Activated T-helper 1 cell treated with anti-CD3 and anti-CD28 coated beads, Interleukin-12 subunit alpha, Interleukin-12 subunit beta, Interleukin-2, Interleukin-4 antibody, amounts not matched to agents 30 ng/mL and 10 ng/mL and 1 ng/mL, durations not matched to agents 14 hours and 24 hours and 36 hours (primary cell): ENCODE results near the gene GALNT4. TPM values are rescaled to one million over a fixed set of nuclear protein-coding genes. Genes with fewer than 3 reads are reported as not detected.

Experiments used
- DNase-seq: peaks from one replicate; pipeline ENCODE4 v3.0.0; 2021; ENCODE audit warnings: low spot score
- H3K27ac Mint-ChIP-seq: one replicate; pipeline ENCODE4 v1.8.0; 2021; ENCODE audit warnings: mild to moderate bottlenecking, mixed read lengths
- H3K27me3 Mint-ChIP-seq: one replicate; pipeline ENCODE4 v1.8.0; 2022; ENCODE audit warnings: mild to moderate bottlenecking, moderate library complexity, mixed read lengths; ENCODE audit not compliant: insufficient read depth
- H3K36me3 Mint-ChIP-seq: one replicate; pipeline ENCODE4 v1.8.0; 2021; ENCODE audit warnings: low read depth, mixed read lengths
- H3K4me1 Mint-ChIP-seq: one replicate; pipeline ENCODE4 v1.8.0; 2021; ENCODE audit warnings: low read depth, mixed read lengths
- H3K4me3 Mint-ChIP-seq: one replicate; pipeline ENCODE4 v1.8.0; 2021; ENCODE audit warnings: mild to moderate bottlenecking, moderate library complexity, mixed read lengths
- H3K9me3 Mint-ChIP-seq: one replicate; pipeline ENCODE4 v1.8.0; 2021; ENCODE audit warnings: mixed read lengths
- intact Hi-C: fragments of 100-400 bp; cut with micrococcal nuclease; formaldehyde crosslinking; loops from one replicate; pipeline ENCODE4 v1.15.1; 2024
- total RNA-seq: library from RNA; stranded (reverse); gene quantifications from 2 replicates; pipeline ENCODE4 v1.2.3, GENCODE V29; 2022

The GALNT4 gene
- 8.7 TPM in 2 replicates for total RNA-seq

- H3K9me3 Mint-ChIP-seq = no peaks in the 10 kb centered on the region
Measured at GRCh38 chr12:89524541-89525304, at the start of gene GALNT4. Gene GALNT4, minus strand, starts transcription at chr12:89524796. Its CDS starts 247 bp downstream, at chr12:89524549.

GRCh38 chr12:89573051-89573810 is 48.6 kb upstream of the GALNT4 start:
- H3K27ac Mint-ChIP-seq = no peak overlapping the region
- H3K4me3 Mint-ChIP-seq = no peak overlapping the region
- no peaks in the 10 kb centered on the region for H3K36me3 Mint-ChIP-seq
- DNase-seq = no peak
- H3K27me3 Mint-ChIP-seq = peaks cover 6% of the 10 kb centered on the region
- intact Hi-C loops = no loop called here
- no peaks in the 10 kb centered on the region for H3K9me3 Mint-ChIP-seq
- no peaks in the 10 kb centered on the region for H3K4me1 Mint-ChIP-seq

More at GRCh38 chr12:89524541-89525304, at the start of gene GALNT4:
- Mint-ChIP-seq H3K4me3 (peak within 1 kb of the TSS; percentile 92), H3K27ac (peak within 1 kb of the TSS; percentile 94), H3K36me3 (peaks cover 24% of the 10 kb centered on the region), H3K4me1 (peaks cover 46% of the 10 kb centered on the region), H3K27me3 (no peaks in the 10 kb centered on the region)
- DNase-seq = peak; percentile 74
- intact Hi-C loops = loop anchor here (1.0 to 10.0 kb wide), 9 partner anchors 29 to 1487 kb away; a partner anchor contains a TSS

GRCh38 chr12:89571491-89572195 is 47.0 kb upstream of the GALNT4 start:
- intact Hi-C loops = no loop called here
- no peak for DNase-seq
- peaks cover 6% of the 10 kb centered on the region for H3K27me3 Mint-ChIP-seq
- peaks cover 7% of the 10 kb centered on the region for H3K4me1 Mint-ChIP-seq
- no peaks in the 10 kb centered on the region for H3K9me3 Mint-ChIP-seq
- H3K4me3 Mint-ChIP-seq = no peak overlapping the region
- H3K36me3 Mint-ChIP-seq = no peaks in the 10 kb centered on the region
- no peak overlapping the region for H3K27ac Mint-ChIP-seq

GRCh38 chr12:89568484-89568883 is 43.9 kb upstream of the GALNT4 start:
- no peaks in the 10 kb centered on the region for H3K36me3 Mint-ChIP-seq

GRCh38 chr12:89567691-89568239 is 43.2 kb upstream of the GALNT4 start:
- Mint-ChIP-seq H3K27ac (no peak overlapping the region), H3K4me1 (peaks cover 14% of the 10 kb centered on the region), H3K9me3 (no peaks in the 10 kb centered on the region), H3K27me3 (peaks cover 5% of the 10 kb centered on the region), H3K36me3 (no peaks in the 10 kb centered on the region), H3K4me3 (no peak overlapping the region)
- DNase-seq = no peak
- intact Hi-C loops = loop anchor here (2.0 kb wide), 1 partner anchor 21 kb away; no protein-coding TSS in a partner anchor

More at GRCh38 chr12:89568484-89568883, 43.9 kb upstream of the GALNT4 start:
- Mint-ChIP-seq H3K27me3 (peaks cover 5% of the 10 kb centered on the region), H3K9me3 (no peaks in the 10 kb centered on the region), H3K27ac (no peak overlapping the region), H3K4me1 (peaks cover 14% of the 10 kb centered on the region), H3K4me3 (no peak overlapping the region)
- intact Hi-C loops = no loop called here
- DNase-seq = no peak

- Mint-ChIP-seq H3K36me3 (no peaks in the 10 kb centered on the region), H3K4me1 (peaks cover 14% of the 10 kb centered on the region), H3K9me3 (no peaks in the 10 kb centered on the region), H3K27me3 (peaks cover 5% of the 10 kb centered on the region), H3K4me3 (no peak overlapping the region), H3K27ac (no peak overlapping the region)
- DNase-seq = no peak
- intact Hi-C loops = loop anchor here (2.0 kb wide), 1 partner anchor 22 kb away; no protein-coding TSS in a partner anchor
Measured at GRCh38 chr12:89566615-89567014, 42.0 kb upstream of the GALNT4 start.

- no peaks in the 10 kb centered on the region for H3K9me3 Mint-ChIP-seq
- peaks cover 5% of the 10 kb centered on the region for H3K27me3 Mint-ChIP-seq
- DNase-seq = no peak
- intact Hi-C loops = no loop called here
- peaks cover 14% of the 10 kb centered on the region for H3K4me1 Mint-ChIP-seq
- no peak overlapping the region for H3K27ac Mint-ChIP-seq
- H3K4me3 Mint-ChIP-seq = no peak overlapping the region
- H3K36me3 Mint-ChIP-seq = no peaks in the 10 kb centered on the region
Measured at GRCh38 chr12:89565002-89565401, 40.4 kb upstream of the GALNT4 start.

- Mint-ChIP-seq H3K36me3 (no peaks in the 10 kb centered on the region), H3K27me3 (peaks cover 2% of the 10 kb centered on the region), H3K4me3 (no peak overlapping the region), H3K4me1 (no peaks in the 10 kb centered on the region), H3K9me3 (peaks cover 4% of the 10 kb centered on the region), H3K27ac (no peak overlapping the region)
- intact Hi-C loops = no loop called here
- no peak for DNase-seq
Measured at GRCh38 chr12:89559753-89560152, 35.2 kb upstream of the GALNT4 start.

- Mint-ChIP-seq H3K4me3 (no peak overlapping the region), H3K9me3 (peaks cover 8% of the 10 kb centered on the region), H3K36me3 (no peaks in the 10 kb centered on the region), H3K27me3 (peaks cover 2% of the 10 kb centered on the region), H3K4me1 (no peaks in the 10 kb centered on the region), H3K27ac (no peak overlapping the region)
- intact Hi-C loops = no loop called here
- no peak for DNase-seq
Measured at GRCh38 chr12:89556976-89557375, 32.4 kb upstream of the GALNT4 start.

- H3K27me3 Mint-ChIP-seq = peaks cover 2% of the 10 kb centered on the region
- no peak for DNase-seq
- H3K27ac Mint-ChIP-seq = no peak overlapping the region
- intact Hi-C loops = no loop called here
- peaks cover 8% of the 10 kb centered on the region for H3K9me3 Mint-ChIP-seq
- no peak overlapping the region for H3K4me3 Mint-ChIP-seq
- no peaks in the 10 kb centered on the region for H3K4me1 Mint-ChIP-seq
- H3K36me3 Mint-ChIP-seq = no peaks in the 10 kb centered on the region
Measured at GRCh38 chr12:89552376-89552775, 27.8 kb upstream of the GALNT4 start.

GRCh38 chr12:89551747-89552146 is 27.2 kb upstream of the GALNT4 start:
- intact Hi-C loops = no loop called here

GRCh38 chr12:89547101-89547500 is 22.5 kb upstream of the GALNT4 start:
- intact Hi-C loops = loop anchor here (10.0 kb wide), 2 partner anchors 628 to 708 kb away; no protein-coding TSS in a partner anchor
- no peaks in the 10 kb centered on the region for H3K27me3 Mint-ChIP-seq

More at GRCh38 chr12:89551747-89552146, 27.2 kb upstream of the GALNT4 start:
- H3K27ac Mint-ChIP-seq = no peak overlapping the region
- no peaks in the 10 kb centered on the region for H3K4me1 Mint-ChIP-seq
- H3K36me3 Mint-ChIP-seq = no peaks in the 10 kb centered on the region
- no peak overlapping the region for H3K4me3 Mint-ChIP-seq
- H3K27me3 Mint-ChIP-seq = peaks cover 2% of the 10 kb centered on the region
- peaks cover 8% of the 10 kb centered on the region for H3K9me3 Mint-ChIP-seq
- no peak for DNase-seq

More at GRCh38 chr12:89547101-89547500, 22.5 kb upstream of the GALNT4 start:
- Mint-ChIP-seq H3K4me3 (no peak overlapping the region), H3K4me1 (peaks cover 10% of the 10 kb centered on the region), H3K36me3 (no peaks in the 10 kb centered on the region), H3K27ac (no peak overlapping the region), H3K9me3 (no peaks in the 10 kb centered on the region)
- no peak for DNase-seq
